DOHH2 (cell line): ENCODE results near the gene NRDE2.

ENCODE experiments used
- H3F3A ChIP-seq: fragments of 200-600 bp; sonication (generic), shearing (Covaris generic); 2 replicates; pipeline ENCODE4 v1.6.0; 2016; ENCODE audit warnings: antibody characterized with exemption, mild to moderate bottlenecking; ENCODE audit not compliant: control insufficient read depth, insufficient read depth
- H3K27ac ChIP-seq: fragments of 200-600 bp; sonication (generic); 2 replicates; pipeline ENCODE4 v1.5.1; 2014; ENCODE audit warnings: low read depth, mild to moderate bottlenecking, low read length, moderate library complexity
- H3K27me3 ChIP-seq: fragments of 200-600 bp; sonication (generic); 2 replicates; pipeline ENCODE4 v1.6.1; 2014; ENCODE audit warnings: mild to moderate bottlenecking, low read length, mixed read lengths; ENCODE audit not compliant: control insufficient read depth
- H3K36me3 ChIP-seq: fragments of 200-600 bp; sonication (generic); 2 replicates; pipeline ENCODE4 v1.6.1; 2014; ENCODE audit warnings: mild to moderate bottlenecking, low read length, moderate library complexity, mixed read lengths; ENCODE audit not compliant: control insufficient read depth
- H3K4me1 ChIP-seq: fragments of 200-600 bp; sonication (generic); 2 replicates; pipeline ENCODE4 v1.6.1; 2014; ENCODE audit warnings: mild to moderate bottlenecking, low read length, mixed read lengths; ENCODE audit not compliant: control insufficient read depth
- H3K4me2 ChIP-seq: fragments of 200-600 bp; sonication (generic); 2 replicates; pipeline ENCODE4 v1.6.0; 2014; ENCODE audit warnings: mild to moderate bottlenecking, low read length, moderate library complexity
- H3K4me3 ChIP-seq: fragments of 200-600 bp; sonication (generic); 2 replicates; pipeline ENCODE4 v1.5.1; 2014; ENCODE audit warnings: mild to moderate bottlenecking, low read length, mixed read lengths
- H3K79me2 ChIP-seq: fragments of 200-600 bp; sonication (generic); 2 replicates; pipeline ENCODE4 v1.6.1; 2014; ENCODE audit warnings: mild to moderate bottlenecking, low read length, mixed read lengths; ENCODE audit not compliant: control insufficient read depth
- H3K9me2 ChIP-seq: fragments of 200-600 bp; sonication (generic); replicated peaks from 2 replicates; pipeline ENCODE4 v1.6.1; 2014; ENCODE audit warnings: mild to moderate bottlenecking, low read length, mixed read lengths; ENCODE audit not compliant: control insufficient read depth
- H3K9me3 ChIP-seq: fragments of 200-600 bp; sonication (generic); 2 replicates; pipeline ENCODE4 v1.6.1; 2014; ENCODE audit warnings: antibody characterized with exemption, low read length, mixed read lengths; ENCODE audit not compliant: control insufficient read depth, insufficient read depth
- H4K20me1 ChIP-seq: fragments of 200-600 bp; sonication (generic); 2 replicates; pipeline ENCODE4 v1.6.0; 2014; ENCODE audit warnings: low read depth, mild to moderate bottlenecking, antibody characterized with exemption, low read length, moderate library complexity; ENCODE audit not compliant: control insufficient read depth, insufficient read depth
- EZH2phosphoT487 ChIP-seq: fragments of 200-600 bp; sonication (generic); IDR thresholded peaks from 2 replicates; pipeline ENCODE4 v1.6.1; 2017; ENCODE audit warnings: borderline replicate concordance, mild to moderate bottlenecking, antibody characterized with exemption, low read length, moderate library complexity, mixed read lengths
- TF ChIP-seq, protein P1 (sequence below): fragments of 200-600 bp; sonication (generic); IDR thresholded peaks from one replicate; pipeline ENCODE4 v1.5.1; 2014; ENCODE audit warnings: antibody characterized with exemption, mild to moderate bottlenecking, low read depth, low read length; ENCODE audit not compliant: poor library complexity, severe bottlenecking

The NRDE2 gene

DNA sequence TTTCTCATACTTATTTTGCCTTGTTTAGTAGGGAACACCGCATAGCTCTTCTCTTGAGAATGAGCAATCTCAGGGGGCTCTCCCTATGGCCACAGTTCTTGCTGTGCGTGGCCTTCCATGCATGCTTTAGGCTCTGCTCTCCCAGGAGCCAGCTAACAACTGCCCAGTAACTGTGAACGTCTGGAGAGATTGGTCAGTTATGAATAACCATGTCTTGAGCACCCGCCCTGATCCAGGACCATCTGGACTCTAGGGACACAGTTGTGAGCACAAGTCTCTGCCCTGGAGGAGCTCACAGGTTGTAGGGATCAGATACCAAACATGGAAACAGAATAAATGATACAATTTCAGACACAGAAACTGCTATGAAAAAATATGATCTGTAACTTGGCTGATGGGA is 63.3 kb downstream of the NRDE2 start:
- TF ChIP-seq EZH2phosphoT487: no peak
- TF ChIP-seq, protein P1, sequence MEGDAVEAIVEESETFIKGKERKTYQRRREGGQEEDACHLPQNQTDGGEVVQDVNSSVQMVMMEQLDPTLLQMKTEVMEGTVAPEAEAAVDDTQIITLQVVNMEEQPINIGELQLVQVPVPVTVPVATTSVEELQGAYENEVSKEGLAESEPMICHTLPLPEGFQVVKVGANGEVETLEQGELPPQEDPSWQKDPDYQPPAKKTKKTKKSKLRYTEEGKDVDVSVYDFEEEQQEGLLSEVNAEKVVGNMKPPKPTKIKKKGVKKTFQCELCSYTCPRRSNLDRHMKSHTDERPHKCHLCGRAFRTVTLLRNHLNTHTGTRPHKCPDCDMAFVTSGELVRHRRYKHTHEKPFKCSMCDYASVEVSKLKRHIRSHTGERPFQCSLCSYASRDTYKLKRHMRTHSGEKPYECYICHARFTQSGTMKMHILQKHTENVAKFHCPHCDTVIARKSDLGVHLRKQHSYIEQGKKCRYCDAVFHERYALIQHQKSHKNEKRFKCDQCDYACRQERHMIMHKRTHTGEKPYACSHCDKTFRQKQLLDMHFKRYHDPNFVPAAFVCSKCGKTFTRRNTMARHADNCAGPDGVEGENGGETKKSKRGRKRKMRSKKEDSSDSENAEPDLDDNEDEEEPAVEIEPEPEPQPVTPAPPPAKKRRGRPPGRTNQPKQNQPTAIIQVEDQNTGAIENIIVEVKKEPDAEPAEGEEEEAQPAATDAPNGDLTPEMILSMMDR: no peak
- Histone ChIP-seq H3F3A (no peaks in the 10 kb centered on the region), H3K36me3 (peaks cover 86% of the 10 kb centered on the region), H3K9me2 (no peaks in the 10 kb centered on the region), H3K4me1 (no peaks in the 10 kb centered on the region), H3K9me3 (no peaks in the 10 kb centered on the region), H3K79me2 (no peaks in the 10 kb centered on the region), H4K20me1 (no peaks in the 10 kb centered on the region), H3K4me2 (no peak overlapping the region), H3K27ac (no peak overlapping the region), H3K4me3 (no peak overlapping the region), H3K27me3 (no peaks in the 10 kb centered on the region)

DNA sequence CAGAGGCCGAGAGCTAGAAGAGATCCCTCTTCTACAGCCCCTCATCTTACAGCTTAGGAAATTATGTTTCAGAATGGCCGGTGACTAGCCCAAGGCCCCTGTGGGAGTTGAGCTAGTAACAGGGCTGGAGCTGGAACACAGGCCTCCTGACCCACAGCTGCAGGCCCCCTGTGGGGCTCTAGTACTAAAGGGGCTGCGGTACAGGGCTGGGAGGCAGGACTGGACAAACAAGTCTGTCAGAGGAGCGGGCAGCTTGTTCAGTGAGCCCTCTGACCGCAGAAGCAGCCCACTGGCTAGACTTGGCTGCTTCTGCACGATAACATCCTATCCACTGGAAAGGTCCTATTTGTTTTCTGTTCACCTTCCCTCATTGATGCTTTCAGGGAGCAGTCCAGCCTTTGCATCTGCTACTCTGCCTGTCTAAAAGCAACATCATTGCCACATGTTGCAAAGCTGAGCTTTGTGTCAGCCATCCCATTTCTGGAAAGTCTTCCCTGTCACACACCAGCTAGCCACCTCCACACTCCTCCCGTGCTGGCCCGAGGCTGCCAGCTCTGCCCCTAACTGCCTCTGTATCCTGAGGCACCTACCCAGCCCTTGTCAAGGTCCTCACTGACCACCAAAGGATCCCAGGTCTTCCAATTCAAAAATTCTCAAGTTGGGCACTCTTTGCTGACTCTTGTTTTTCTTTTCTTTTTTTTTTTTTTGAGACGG is 65.1 kb downstream of the NRDE2 start:
- H3K27ac ChIP-seq: no peak overlapping the region
- no peaks in the 10 kb centered on the region for H3K4me1 ChIP-seq
- no peaks in the 10 kb centered on the region for H3K27me3 ChIP-seq
- no peak overlapping the region for H3K4me2 ChIP-seq
- no peaks in the 10 kb centered on the region for H4K20me1 ChIP-seq
- no peaks in the 10 kb centered on the region for H3F3A ChIP-seq
- no peak for TF ChIP-seq EZH2phosphoT487
- TF ChIP-seq, protein P1: no peak
- no peaks in the 10 kb centered on the region for H3K79me2 ChIP-seq
- H3K9me3 ChIP-seq: no peaks in the 10 kb centered on the region
- no peaks in the 10 kb centered on the region for H3K9me2 ChIP-seq
- no peak overlapping the region for H3K4me3 ChIP-seq
- H3K36me3 ChIP-seq: peaks cover 88% of the 10 kb centered on the region

DNA sequence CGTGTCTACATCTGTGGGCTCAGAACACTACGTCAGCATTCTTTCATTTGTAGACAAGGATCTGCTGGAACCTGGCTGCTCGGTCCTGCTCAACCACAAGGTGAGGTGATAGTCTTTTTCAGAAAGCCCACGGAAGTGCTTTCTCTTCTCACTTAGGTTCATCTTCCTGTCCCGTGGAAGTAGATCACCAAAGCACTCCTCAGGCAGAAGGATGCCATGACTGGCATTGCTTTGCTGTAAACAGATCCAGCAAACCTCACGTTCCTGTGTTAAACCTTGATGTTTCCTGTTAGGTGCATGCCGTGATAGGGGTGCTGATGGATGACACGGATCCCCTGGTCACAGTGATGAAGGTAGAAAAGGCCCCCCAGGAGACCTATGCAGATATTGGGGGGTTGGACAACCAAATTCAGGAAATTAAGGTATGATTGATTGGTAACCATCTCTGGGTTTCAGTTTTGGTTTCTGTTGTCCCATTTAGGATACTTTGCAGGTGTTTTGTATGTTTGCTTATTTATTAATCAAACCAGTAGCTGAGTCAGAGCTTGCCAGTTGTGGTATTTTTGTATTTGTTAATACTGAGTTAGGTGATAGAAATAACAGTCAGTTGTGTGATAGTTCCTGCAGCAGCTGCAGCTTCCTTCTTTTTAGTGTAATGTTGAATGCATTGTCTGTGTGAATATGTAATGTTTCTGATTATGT is 67.8 kb downstream of the NRDE2 start:
- no peaks in the 10 kb centered on the region for H3K27me3 ChIP-seq
- TF ChIP-seq, protein P1: no peak
- no peak for TF ChIP-seq EZH2phosphoT487
- no peak overlapping the region for H3K27ac ChIP-seq
- H3K4me3 ChIP-seq: no peak overlapping the region
- H3K36me3 ChIP-seq: peaks cover 85% of the 10 kb centered on the region
- no peak overlapping the region for H3K4me2 ChIP-seq
- peaks cover 6% of the 10 kb centered on the region for H3K79me2 ChIP-seq
- no peaks in the 10 kb centered on the region for H3K9me3 ChIP-seq
- 0 out of 2 replicates have a peak, but pooled peaks cover 4% of the 10 kb centered on the region for H4K20me1 ChIP-seq
- H3K4me1 ChIP-seq: 0 out of 2 replicates have a peak, but pooled peaks cover under 1% of the 10 kb centered on the region
- no peaks in the 10 kb centered on the region for H3F3A ChIP-seq
- no peaks in the 10 kb centered on the region for H3K9me2 ChIP-seq
